GM18498 (cell line): ENCODE data around the gene SPECC1L.

Experiments
- ATAC-seq: cut with Tn5 transposase; IDR thresholded peaks from one replicate; pipeline ENCODE4 v1.9.1; 2021; ENCODE audit warnings: mild to moderate bottlenecking, moderate library complexity; ENCODE audit not compliant: unreplicated experiment

The SPECC1L gene

DNA sequence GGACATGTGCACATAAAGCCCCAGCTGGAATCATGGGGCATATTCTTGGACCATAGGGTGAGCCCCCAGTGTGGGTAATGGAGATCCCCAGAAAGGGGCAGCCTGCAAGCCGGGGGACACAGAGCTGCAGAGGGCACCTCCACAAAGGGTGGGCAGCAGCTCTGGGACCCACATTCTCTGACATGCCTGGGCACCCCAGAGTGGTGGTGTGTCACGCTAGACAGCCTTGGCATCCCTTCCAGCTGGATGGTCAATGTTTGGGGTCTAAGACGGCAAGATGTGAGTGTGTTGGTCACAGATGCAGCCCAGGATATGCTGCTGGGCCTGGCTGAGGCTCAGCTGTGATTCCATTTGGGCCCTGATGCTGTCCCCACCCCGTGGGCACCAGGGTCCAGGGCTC is 166.5 kb downstream of the SPECC1L start:
- no peak for ATAC-seq

DNA sequence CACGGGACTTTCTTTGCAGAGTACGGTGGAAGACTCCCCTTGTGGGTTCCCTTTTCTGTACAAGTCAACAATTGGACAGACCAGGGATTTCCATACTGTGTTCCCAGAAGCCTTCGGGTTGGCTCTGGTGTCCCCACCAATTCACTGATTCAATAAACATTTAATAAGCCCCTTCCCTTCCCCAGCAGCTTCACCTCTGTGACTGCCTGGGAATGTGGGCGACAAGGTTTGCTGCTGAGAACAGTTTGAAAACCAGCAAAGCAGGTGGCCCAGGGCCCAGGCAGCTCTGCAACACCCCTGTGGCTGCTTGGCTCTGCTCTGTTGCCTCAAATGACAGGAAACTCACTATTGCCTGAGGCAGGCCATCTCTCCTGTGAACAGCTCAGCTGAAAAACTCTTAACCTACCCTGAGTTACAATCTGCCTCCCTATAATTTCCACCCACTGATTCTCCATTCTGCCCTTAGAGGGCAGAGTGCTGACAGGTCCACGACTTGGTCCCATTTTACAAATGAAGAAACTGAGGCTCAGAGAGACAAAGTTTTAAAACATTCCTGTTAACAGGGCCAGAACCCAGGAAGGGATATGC is 167.2 kb downstream of the SPECC1L start:
- ATAC-seq = no peak

DNA sequence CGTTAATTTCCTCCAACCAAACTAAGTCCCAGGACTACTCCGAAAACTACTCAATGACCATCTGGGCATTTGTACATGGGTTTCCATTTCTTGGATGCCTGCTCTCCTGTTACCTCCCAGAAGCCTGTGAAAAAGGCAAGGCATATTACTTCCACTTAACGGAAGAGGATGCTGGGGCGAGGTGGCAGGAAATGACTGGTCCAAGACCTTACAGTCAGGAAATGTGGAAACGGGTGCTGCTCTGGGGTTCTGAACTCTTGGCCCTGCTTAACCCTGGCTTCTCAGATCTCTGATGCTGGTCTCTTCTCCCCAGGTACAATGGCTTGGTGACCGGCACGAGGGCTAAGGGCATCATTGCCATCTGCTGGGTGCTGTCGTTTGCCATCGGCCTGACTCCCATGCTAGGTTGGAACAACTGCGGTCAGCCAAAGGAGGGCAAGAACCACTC is 169.7 kb downstream of the SPECC1L start:
- no peak for ATAC-seq

DNA sequence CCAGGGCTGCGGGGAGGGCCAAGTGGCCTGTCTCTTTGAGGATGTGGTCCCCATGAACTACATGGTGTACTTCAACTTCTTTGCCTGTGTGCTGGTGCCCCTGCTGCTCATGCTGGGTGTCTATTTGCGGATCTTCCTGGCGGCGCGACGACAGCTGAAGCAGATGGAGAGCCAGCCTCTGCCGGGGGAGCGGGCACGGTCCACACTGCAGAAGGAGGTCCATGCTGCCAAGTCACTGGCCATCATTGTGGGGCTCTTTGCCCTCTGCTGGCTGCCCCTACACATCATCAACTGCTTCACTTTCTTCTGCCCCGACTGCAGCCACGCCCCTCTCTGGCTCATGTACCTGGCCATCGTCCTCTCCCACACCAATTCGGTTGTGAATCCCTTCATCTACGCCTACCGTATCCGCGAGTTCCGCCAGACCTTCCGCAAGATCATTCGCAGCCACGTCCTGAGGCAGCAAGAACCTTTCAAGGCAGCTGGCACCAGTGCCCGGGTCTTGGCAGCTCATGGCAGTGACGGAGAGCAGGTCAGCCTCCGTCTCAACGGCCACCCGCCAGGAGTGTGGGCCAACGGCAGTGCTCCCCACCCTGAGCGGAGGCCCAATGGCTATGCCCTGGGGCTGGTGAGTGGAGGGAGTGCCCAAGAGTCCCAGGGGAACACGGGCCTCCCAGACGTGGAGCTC is 170.2 kb downstream of the SPECC1L start:
- ATAC-seq = no peak

DNA sequence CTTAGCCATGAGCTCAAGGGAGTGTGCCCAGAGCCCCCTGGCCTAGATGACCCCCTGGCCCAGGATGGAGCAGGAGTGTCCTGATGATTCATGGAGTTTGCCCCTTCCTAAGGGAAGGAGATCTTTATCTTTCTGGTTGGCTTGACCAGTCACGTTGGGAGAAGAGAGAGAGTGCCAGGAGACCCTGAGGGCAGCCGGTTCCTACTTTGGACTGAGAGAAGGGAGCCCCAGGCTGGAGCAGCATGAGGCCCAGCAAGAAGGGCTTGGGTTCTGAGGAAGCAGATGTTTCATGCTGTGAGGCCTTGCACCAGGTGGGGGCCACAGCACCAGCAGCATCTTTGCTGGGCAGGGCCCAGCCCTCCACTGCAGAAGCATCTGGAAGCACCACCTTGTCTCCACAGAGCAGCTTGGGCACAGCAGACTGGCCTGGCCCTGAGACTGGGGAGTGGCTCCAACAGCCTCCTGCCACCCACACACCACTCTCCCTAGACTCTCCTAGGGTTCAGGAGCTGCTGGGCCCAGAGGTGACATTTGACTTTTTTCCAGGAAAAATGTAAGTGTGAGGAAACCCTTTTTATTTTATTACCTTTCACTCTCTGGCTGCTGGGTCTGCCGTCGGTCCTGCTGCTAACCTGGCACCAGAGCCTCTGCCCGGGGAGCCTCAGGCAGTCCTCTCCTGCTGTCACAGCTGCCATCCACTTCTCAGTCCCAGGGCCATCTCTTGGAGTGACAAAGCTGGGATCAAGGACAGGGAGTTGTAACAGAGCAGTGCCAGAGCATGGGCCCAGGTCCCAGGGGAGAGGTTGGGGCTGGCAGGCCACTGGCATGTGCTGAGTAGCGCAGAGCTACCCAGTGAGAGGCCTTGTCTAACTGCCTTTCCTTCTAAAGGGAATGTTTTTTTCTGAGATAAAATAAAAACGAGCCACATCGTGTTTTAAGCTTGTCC is 171.0 kb downstream of the SPECC1L start:
- no peak for ATAC-seq

DNA sequence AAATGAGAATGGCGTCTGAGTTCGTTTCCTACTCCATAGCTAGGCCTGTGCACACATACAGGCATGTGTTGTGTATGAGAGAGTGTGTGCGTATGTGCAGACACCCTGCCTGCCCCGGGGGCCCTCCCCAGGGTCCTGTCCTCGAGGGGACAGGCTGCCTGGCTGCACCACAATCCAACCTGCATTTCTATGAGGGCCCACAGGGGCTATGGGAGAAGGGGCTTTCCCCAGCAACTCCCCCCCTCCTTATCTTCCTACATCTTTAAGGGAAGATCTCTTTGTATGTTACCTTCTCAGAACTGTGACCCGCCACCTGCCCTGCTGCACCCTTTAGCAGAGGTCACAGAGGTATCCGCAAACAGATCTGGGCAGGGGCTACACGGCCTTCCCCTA is 171.7 kb downstream of the SPECC1L start:
- no peak for ATAC-seq

DNA sequence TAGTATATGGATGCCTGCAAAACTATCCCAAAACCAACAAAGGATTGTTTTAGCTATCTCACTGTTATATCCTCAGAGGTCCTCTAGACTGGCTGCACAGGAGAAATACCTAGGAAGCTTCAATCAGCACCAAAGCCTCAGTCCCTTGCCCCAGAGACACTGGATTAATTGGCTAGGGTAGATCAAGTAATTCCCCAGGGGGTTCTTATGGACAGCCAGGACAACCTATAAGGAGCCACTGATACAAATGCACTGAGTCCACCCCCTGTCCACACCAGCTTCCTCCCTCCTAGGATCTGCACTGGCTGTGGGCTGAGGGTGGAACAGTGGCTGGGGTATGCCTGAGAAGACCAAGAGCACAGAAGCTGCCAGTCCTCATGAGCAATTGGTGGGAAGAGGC is 173.0 kb downstream of the SPECC1L start:
- ATAC-seq = no peak

DNA sequence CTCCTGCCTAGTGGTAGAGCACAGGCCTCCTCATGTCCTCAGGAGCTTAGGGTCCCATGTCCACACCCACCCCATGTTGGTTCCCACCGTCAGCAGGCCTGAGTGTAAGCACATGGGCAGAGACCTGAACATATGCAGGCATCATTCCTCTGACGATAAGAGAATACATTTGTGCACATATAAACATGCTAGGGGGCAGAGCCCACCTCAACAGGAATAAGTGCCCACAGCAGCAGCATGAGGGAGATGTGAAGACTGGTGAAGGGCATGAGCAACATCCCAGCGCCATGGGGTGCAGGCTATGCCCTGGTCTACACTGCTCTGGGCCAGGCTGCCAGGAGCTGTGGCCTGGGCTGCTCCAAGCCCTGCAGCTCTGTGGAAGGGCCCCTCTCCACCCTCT is 173.6 kb downstream of the SPECC1L start:
- ATAC-seq = no peak

DNA sequence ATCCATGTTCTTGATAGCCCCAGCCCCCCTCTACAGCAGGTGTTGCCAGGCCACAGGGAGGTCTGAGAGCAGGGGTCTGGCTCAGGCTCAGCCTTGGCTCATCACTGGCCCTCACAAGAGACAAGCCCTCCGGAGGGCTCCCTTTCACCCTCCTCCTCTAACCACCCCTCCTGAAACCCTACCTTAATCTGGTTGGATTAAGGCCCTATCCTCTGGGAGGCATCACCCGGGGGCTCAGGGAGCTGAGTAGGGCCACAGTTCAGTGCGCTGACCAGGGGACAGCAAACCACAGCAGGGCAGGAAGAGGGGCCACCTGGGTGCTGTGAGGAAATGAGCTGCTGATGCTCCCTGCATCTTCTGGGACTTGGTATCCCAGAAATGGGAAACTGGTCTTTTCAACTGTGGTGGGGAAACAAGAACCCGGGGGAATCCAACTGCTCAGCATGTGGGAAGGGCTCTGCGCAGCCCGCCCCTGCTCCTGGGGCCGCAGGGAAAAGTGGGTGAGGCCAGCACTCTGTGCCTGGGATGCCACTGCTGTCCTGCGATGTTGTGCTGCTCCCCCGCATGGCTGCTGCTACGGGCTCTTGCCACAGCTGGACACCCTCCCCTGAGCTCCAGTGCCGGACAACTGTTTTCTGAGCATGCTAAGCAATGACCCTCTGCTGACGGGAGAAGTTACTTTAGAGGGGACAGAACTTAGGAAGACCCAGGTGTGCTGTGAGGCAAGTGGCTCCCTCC is 174.3 kb downstream of the SPECC1L start:
- no peak for ATAC-seq

DNA sequence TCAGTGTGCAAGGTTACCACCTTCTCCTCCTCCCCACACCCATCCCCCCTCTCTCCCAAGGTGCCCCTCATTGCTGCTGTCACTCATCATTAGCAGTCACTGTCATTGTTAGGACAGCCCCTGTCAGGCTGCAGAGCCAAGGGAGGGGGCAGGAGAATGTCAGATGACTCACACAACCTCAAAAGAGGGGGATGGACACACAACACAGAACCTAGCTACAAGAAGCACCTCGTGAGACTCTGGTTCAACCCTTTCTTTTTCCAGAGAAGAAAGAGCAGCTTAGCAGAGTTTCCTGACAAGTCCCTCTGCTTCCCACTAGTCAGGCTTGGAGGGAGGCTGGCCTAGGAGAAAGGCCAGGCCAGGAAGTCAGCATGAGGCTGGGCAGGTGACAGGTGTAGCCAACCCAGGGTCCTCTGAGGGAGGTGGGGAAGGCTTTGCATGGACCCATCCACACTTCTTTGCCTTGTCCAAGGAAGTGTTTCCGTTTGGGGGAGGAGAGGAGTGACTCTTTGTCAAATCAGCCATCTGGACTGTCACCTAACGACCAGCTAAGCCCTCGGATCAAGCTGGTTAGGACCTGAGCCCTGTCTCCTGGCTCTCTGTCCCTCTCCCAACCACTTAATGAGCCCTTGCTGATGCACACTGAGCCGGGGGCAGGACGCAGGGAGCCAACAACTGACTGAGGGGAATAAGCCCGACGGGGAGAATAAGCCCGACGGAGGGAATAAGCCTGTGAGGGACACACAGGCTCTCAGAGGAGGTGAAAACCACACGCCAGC is 175.0 kb downstream of the SPECC1L start:
- ATAC-seq = no peak

DNA sequence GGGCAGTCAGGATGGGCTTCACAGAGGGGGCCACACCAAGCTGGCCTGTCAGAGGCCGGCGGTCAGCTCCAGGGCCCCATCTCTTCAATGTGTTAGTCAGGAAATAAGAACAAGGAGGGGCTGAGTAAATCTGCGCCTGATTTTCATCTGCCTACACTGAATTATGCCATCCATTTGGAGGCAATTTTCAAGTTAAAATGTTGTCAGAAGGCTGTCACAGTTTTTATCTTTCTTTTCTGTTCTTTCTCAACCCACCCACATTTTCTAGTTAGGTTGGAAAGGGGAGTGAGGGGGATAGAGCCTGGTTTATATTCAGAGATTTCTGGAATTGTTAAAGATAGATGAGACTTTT is 175.6 kb downstream of the SPECC1L start:
- no peak for ATAC-seq

DNA sequence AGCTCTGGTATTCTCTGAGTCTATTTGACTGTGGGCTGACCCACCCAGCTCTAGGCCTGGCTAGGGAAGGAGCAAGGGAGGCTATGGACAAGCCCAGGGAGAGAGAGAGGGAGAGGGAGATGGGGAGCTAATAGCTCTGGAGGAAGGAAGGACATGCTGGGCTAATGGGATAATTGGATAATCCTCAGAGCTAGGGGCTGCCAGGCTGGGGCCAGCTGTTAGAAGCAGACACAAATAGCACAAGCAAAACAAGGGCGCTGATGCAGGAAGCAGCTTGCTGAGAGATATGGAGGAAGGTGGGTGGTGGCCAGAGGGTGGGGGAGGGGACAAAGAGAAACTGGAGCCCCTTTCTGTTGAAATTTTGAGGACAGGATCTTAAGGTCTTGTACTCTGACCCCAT is 180.0 kb downstream of the SPECC1L start:
- ATAC-seq = no peak

DNA sequence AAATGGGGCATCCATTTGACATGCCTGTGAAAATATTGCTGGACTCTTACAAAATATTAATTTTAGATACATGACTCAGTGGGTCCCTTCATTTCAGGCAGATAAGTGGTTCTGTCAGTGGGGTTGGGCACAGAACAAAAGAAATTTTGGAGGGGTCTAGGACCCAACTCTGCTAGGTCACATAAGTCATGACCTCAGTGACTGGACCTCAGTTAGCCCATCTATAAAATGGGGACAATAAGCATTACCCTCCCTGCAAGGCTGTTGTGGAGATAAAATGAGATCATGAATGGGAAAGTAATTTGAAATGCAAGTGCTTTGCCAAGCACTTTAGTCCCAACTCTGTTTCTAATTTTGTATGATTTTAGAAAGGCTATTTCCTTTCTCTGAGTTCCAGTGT is 180.5 kb downstream of the SPECC1L start:
- no peak for ATAC-seq

DNA sequence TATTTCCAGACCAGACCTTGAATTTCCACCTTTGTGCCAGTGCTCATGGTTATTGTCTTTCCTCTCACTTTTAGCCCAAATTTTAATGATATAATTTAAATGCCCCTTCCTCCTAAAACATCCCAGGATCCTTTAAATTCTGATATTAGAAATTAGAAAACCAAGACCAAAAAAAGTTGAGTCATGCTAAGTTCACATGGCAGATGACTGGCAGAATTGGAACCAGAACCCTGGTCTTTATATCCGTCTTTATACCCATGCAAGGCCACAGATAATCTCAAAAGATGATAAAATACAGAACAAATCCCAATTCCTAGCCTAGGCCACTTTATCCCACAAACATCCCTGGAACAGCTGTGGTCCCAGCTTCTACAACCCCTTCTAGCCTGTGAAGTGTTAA is 183.2 kb downstream of the SPECC1L start:
- no peak for ATAC-seq

DNA sequence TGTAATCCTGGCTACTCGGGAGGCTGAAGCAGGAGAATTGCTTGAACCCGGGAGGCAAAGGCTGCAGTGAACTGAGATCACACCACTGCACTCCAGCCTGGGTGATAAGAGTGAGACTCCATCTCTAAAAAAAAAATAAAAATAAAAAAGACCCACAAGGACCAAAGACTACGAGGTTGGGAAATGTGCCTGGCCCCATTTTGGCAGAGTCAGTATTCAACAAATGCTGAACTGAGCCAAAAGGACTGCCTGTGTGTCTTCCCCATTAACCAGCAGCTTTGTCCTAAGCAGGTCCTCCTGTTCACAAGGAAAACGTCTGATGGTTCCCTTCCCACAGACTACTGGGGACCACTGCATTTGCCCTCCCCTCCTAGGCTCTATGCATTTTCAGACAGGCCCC is 184.4 kb downstream of the SPECC1L start:
- no peak for ATAC-seq

DNA sequence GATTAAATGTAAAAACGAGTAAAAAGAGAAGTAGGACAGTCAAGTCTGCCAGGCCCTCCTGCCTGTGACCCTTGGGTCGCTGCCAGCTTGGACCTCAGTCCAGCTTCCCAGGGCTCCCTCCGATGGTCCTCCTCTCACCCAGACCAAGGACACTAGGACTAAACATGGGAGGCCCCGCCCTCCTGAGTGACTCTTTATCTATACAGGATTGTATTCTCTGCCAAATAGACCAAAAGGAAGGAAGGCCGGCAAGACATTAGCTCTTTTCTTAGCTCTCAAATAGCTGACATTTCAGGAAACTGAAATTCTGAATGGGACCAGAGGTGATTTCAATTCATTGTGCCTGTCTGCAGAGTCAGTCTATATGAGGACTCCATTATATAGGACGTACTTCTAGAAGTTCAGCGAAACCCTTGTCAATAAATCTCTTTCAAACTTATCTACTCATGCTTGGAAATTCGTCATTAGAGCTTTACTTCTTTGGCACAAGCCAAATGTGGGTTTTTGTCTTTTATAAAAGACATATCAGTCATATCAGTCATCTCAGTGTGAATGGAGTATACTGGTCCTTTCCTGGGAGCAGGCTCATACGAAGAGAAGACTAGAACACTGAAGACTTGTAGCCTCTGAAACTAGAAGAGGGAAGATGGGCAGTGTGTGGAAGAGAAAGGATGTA is 185.3 kb downstream of the SPECC1L start:
- no peak for ATAC-seq

DNA sequence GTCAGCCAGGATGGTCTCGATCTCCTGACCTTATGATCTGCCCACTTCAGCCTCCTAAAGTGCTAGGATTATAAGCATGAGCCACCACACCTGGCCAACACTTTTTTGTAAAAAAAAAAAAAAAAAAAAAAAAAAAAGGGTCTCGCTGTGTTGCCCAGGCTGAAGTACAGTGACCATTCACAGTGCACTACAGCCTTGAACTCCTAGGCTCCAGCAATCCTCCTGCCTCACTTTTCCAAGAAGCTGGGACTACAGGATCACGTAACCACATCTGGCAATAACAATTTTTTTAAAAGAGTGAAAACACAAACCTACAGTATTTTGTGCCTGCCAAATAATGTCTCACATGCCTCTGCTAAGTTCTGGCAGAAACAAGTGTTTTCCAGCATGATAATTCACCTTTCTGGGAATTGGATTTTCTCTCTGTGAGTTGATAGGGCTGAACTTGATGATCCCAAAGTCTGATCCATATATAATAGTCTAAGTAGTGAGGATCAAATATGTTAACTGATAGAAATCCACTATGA is 187.3 kb downstream of the SPECC1L start:
- ATAC-seq = no peak

DNA sequence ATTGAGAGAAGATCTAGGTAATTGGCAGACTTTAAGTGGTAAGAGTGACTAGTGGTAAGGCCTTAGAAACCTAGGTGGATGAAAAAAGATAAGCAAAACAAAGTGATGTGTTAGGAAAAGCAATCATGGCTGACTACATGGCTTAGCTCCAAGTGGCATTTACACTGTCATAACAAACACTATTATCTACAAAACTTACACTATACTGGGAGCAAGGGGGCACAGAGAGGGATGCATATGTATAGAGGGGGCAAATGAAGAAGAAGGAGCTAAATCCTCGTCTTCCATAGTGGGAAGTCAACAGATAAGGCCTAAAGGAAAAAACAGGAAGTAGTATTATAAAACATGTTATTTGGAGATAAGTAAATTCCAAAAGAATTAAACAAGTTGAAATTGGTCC is 189.3 kb downstream of the SPECC1L start:
- no peak for ATAC-seq

DNA sequence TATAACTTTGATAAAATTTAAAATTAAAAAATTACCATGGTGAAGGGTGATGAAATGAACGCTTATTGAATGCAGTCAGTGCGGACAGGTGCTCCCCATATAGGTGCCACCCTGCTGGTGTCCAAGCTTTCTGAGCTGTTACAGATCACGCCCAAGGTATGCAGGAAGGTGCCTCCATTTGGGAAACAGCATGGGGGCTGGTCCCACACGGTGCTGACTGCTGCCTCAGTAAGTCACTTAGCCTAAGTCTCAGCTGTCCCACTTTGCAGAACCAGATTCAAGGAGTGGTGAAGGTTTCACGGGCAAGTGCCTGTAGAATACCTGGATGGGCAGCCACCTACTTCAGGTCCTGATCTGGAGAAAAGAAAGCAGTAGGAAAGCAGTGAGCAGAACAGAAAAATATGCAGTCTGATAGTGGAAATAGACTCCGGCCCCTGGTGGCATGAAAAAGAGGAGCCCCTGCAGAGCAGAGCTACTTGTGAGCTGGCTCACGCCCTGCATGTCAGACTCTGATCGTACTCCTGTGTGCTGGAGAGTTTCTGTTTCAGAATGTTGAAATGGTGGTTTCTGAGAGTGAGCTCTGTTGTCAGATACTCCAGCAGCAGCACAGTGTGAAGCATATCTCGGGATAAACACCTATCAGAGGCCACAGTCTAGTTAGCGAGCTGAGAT is 189.9 kb downstream of the SPECC1L start:
- peak; percentile 55 for ATAC-seq
